ENCODE data around the gene ASRGL1.
"Not testable (repeated sequence)": the region's sequence is repeated elsewhere in the genome, so short reads cannot be mapped to it uniquely, and the experiment has no call there.

The ASRGL1 gene

DNA sequence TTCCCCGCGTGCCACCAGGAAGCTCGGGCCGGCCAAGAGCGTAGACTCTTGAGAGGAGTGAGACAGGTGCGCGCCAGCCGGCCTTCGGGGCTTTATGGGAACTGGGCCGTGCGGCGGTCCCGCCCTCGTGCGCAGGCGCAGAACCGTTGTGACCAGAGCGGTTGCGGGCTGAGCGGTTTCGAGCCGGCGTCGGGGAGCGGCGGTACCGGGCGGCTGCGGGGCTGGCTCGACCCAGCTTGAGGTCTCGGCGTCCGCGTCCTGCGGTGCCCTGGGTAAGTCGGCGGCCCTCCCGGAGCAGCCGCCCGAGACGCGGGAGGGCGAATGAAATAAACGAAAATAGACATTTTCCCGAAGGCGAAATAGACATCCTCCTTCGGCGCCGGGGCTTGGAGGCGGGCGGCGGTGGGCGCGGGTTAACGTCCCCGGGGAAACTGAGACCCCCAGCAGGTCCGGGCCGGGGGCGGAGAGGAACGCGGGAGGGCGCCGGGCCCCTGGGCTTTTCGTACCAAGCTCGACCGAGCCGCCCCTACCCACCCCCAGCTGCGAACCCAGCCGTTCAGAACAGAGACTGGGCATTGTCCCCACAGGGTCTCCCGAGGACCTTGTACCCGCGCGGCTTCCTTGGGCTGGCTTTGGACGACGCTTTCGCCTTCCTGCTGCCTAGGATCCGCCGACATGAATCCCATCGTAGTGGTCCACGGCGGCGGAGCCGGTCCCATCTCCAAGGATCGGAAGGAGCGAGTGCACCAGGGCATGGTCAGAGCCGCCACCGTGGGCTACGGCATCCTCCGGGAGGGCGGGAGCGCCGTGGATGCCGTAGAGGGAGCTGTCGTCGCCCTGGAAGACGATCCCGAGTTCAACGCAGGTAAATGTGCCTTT lies at the start of gene ASRGL1:
Gene ASRGL1, plus strand, starts transcription at position 146 of the 879 bp plus-strand sequence. Its CDS starts 530 bp downstream, at position 676.
- Histone ChIP-seq H3K4me3 (ENCODE audit: low read depth, low read length) (peak within 1 kb of the TSS; percentile 84), H3K36me3 (ENCODE audit: control insufficient read depth, insufficient read depth, low read length) (no peaks in the 10 kb centered on the region), H3K27me3 (ENCODE audit: control insufficient read depth, insufficient read depth, low read length) (peaks cover 12% of the 10 kb centered on the region), H3K9ac (ENCODE audit: low read depth, low read length) (peak within 1 kb of the TSS; percentile 56), H3K4me1 (ENCODE audit: control insufficient read depth, insufficient read depth, low read length) (peaks cover 5% of the 10 kb centered on the region), H3K9me3 (ENCODE audit: control insufficient read depth, insufficient read depth, low read length) (no peaks in the 10 kb centered on the region)

DNA sequence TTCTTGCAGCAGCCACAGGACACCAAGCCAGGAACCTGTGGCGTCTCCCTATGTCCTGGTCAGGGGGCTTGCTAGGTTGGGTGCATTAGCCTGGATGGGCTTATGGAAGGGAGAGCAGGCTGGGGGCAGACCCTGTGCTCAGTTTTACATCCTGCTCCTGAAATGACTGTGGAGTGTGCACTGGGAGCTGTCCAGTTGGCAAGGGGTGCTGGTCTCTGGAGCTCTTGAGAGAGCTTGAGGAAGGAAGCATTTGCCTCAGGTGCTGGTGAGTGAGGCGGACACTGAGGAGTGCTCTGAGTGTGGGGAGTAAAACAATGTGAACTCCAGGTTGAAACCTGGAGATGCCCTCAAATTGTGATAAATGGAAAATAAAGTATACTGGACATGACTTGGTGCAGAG lies 41.7 kb upstream of the ASRGL1 start:
- H3K36me3 ChIP-seq (ENCODE audit: control insufficient read depth, insufficient read depth, low read length), result no peaks in the 10 kb centered on the region

GRCh38 chr11:62298975-62299374 lies 38.3 kb upstream of the ASRGL1 start, which contains the start of gene SCGB1D4:
Gene SCGB1D4 (minus strand): TSS chr11:62299075. CDS start chr11:62299010, 65 bp downstream.
- Histone ChIP-seq H3K36me3 (ENCODE audit: control insufficient read depth, insufficient read depth, low read length) (no peaks in the 10 kb centered on the region), H3K9me3 (ENCODE audit: control insufficient read depth, insufficient read depth, low read length) (no peaks in the 10 kb centered on the region), H3K9ac (ENCODE audit: low read depth, low read length) (no peak within 1 kb of the TSS), H3K4me1 (ENCODE audit: control insufficient read depth, insufficient read depth, low read length) (no peaks in the 10 kb centered on the region), H3K4me3 (ENCODE audit: low read depth, low read length) (no peak within 1 kb of the TSS), H3K27me3 (ENCODE audit: control insufficient read depth, insufficient read depth, low read length) (no peaks in the 10 kb centered on the region)

More for the DNA sequence above, 41.7 kb upstream of the ASRGL1 start:
- H3K9me3 ChIP-seq (ENCODE audit: control insufficient read depth, insufficient read depth, low read length), result no peaks in the 10 kb centered on the region
- no peak overlapping the region for H3K9ac ChIP-seq (ENCODE audit: low read depth, low read length)
- no peaks in the 10 kb centered on the region for H3K4me1 ChIP-seq (ENCODE audit: control insufficient read depth, insufficient read depth, low read length)
- no peak overlapping the region for H3K4me3 ChIP-seq (ENCODE audit: low read depth, low read length)
- no peaks in the 10 kb centered on the region for H3K27me3 ChIP-seq (ENCODE audit: control insufficient read depth, insufficient read depth, low read length)

DNA sequence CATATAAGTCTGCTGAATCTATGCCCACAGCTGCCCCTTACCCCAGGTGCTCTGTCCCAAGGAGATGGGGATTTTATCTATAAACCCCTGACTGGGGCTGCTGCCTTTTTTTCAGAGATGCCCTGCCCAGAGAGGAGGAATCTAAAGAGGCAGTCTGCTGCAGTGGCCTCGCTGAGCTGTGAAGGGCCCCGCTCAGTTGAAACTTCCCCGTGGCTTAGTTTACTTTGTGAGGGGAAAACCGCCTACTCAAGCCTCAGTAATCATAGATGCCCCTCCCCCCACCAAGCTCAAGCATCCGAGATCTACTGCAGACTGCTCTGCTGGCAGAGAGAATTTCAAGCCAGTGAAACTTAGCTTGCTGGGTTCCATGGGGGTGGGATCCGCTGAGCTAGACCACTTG lies 31.0 kb upstream of the ASRGL1 start:
- Histone ChIP-seq H3K36me3 (ENCODE audit: control insufficient read depth, insufficient read depth, low read length) (no peaks in the 10 kb centered on the region), H3K9me3 (ENCODE audit: control insufficient read depth, insufficient read depth, low read length) (no peaks in the 10 kb centered on the region), H3K27me3 (ENCODE audit: control insufficient read depth, insufficient read depth, low read length) (peaks cover 4% of the 10 kb centered on the region), H3K9ac (ENCODE audit: low read depth, low read length) (no peak overlapping the region), H3K4me3 (ENCODE audit: low read depth, low read length) (no peak overlapping the region), H3K4me1 (ENCODE audit: control insufficient read depth, insufficient read depth, low read length) (no peaks in the 10 kb centered on the region)

DNA sequence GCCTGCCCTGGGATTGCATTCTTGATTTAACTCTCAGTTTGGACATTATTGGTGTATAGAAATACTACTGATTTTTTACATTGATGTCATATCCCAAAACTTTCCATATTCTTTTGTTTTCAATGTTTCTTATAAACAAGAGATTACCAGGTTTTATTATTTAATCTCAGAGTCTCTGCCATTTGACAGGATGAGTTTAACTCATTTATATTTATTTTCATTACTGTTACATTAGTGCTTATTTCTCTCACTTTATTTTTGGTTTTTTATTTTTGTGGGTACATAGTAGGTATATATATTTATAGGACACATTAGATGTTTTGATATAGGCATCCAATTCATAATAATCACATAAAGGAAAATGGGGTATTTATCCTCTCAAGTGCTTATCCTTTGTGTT lies 29.3 kb upstream of the ASRGL1 start:
- Histone ChIP-seq H3K9ac (ENCODE audit: low read depth, low read length) (no peak overlapping the region), H3K9me3 (ENCODE audit: control insufficient read depth, insufficient read depth, low read length) (no peaks in the 10 kb centered on the region), H3K4me3 (ENCODE audit: low read depth, low read length) (no peak overlapping the region), H3K36me3 (ENCODE audit: control insufficient read depth, insufficient read depth, low read length) (no peaks in the 10 kb centered on the region), H3K27me3 (ENCODE audit: control insufficient read depth, insufficient read depth, low read length) (peaks cover 5% of the 10 kb centered on the region), H3K4me1 (ENCODE audit: control insufficient read depth, insufficient read depth, low read length) (no peaks in the 10 kb centered on the region)

DNA sequence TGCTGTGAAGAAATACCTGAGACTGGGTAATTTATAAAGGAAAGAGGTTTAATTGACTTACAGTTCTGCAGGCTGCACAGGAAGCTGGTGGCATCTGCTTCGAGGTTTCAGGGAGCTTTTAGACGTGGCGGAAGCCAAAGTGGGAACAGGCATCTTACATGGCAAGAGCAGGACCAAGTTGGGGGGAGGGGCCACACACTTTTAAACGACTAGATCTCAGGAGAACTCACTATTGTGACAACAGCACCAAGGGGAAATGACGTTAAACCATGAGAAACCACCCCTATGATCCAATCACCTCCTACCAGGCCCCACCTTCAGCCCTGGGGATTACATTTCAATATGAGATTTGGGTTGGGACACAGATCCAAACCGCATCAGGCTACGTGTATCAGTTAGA lies 27.3 kb upstream of the ASRGL1 start:
- no peaks in the 10 kb centered on the region for H3K36me3 ChIP-seq (ENCODE audit: control insufficient read depth, insufficient read depth, low read length)
- no peak overlapping the region for H3K9ac ChIP-seq (ENCODE audit: low read depth, low read length)
- peaks cover 5% of the 10 kb centered on the region for H3K27me3 ChIP-seq (ENCODE audit: control insufficient read depth, insufficient read depth, low read length)
- H3K4me1 ChIP-seq (ENCODE audit: control insufficient read depth, insufficient read depth, low read length), result no peaks in the 10 kb centered on the region
- H3K9me3 ChIP-seq (ENCODE audit: control insufficient read depth, insufficient read depth, low read length), result no peaks in the 10 kb centered on the region
- no peak overlapping the region for H3K4me3 ChIP-seq (ENCODE audit: low read depth, low read length)

- Histone ChIP-seq H3K9me3 (ENCODE audit: control insufficient read depth, insufficient read depth, low read length) (no peaks in the 10 kb centered on the region), H3K4me3 (ENCODE audit: low read depth, low read length) (no peak overlapping the region), H3K4me1 (ENCODE audit: control insufficient read depth, insufficient read depth, low read length) (no peaks in the 10 kb centered on the region), H3K27me3 (ENCODE audit: control insufficient read depth, insufficient read depth, low read length) (peaks cover 2% of the 10 kb centered on the region), H3K36me3 (ENCODE audit: control insufficient read depth, insufficient read depth, low read length) (no peaks in the 10 kb centered on the region), H3K9ac (ENCODE audit: low read depth, low read length) (no peak overlapping the region)
Observed at GRCh38 chr11:62315431-62315830, 21.8 kb upstream of the ASRGL1 start.

DNA sequence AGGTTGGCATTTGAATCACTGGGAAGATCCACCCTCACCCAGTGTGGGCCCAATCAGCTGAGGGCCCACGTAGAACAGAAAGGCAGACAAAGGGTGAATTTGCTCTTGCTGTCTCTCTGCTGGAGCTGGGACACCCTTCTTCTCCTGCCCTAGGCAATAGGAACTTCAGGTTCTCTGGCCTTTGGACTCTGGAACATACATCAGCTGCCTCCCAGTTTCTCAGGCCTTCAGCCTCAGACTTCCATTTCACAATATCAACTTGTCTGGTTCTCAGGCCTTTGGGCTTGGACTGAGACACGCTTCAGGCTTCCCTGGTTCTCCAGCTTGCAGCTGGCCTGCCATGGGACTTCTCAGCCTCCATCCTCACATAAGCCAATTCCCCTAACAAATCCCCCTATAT lies 14.7 kb upstream of the ASRGL1 start:
- Histone ChIP-seq H3K9ac (ENCODE audit: low read depth, low read length) (no peak overlapping the region), H3K9me3 (ENCODE audit: control insufficient read depth, insufficient read depth, low read length) (no peaks in the 10 kb centered on the region), H3K4me3 (ENCODE audit: low read depth, low read length) (no peak overlapping the region), H3K36me3 (ENCODE audit: control insufficient read depth, insufficient read depth, low read length) (no peaks in the 10 kb centered on the region), H3K4me1 (ENCODE audit: control insufficient read depth, insufficient read depth, low read length) (peaks cover 6% of the 10 kb centered on the region), H3K27me3 (ENCODE audit: control insufficient read depth, insufficient read depth, low read length) (no peaks in the 10 kb centered on the region)

DNA sequence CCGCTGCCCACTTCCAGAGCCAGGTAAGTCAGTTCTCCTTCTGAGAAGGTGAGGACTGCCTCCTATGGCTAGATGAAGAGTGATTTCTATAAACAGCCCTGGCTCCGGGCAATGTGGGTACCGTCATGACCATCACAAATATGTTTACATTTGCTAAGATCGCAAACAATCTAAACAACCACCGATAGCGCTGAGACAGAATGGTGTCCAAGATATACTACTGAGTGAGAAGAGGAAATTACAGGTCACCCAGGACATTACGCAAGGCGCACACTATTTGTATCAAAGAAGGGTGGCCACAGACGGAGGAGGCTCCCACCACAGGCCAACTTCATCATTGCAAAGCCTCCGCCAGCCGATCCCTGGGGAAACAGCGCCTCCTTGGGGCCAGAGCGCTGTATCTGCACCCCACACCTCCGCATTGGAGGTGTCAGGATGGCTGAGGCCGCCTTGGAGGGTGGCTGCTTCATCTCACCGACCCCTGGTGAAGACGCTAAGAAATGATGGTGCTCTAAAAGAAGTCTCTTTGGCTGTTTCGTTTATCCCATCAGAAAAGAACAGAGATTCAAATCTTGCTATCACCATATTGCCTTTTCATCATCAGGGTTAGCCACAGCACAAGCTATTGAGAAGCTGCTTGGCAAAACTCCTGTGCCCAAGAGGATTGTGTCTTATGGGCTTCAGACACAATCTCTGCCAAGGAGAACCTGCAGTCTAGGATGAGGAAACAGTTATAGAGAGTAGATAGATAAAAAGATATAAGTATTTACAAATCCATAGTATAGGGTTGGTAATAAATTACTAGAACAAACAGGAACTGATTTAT lies 12.3 kb upstream of the ASRGL1 start:
- Histone ChIP-seq H3K9ac (ENCODE audit: low read depth, low read length) (no peak overlapping the region), H3K27me3 (ENCODE audit: control insufficient read depth, insufficient read depth, low read length) (no peaks in the 10 kb centered on the region), H3K36me3 (ENCODE audit: control insufficient read depth, insufficient read depth, low read length) (no peaks in the 10 kb centered on the region), H3K9me3 (ENCODE audit: control insufficient read depth, insufficient read depth, low read length) (no peaks in the 10 kb centered on the region), H3K4me3 (ENCODE audit: low read depth, low read length) (no peak overlapping the region), H3K4me1 (ENCODE audit: control insufficient read depth, insufficient read depth, low read length) (peaks cover 6% of the 10 kb centered on the region)

- H3K9ac ChIP-seq (ENCODE audit: low read depth, low read length); H3K4me1 ChIP-seq (ENCODE audit: control insufficient read depth, insufficient read depth, low read length); H3K9me3 ChIP-seq (ENCODE audit: control insufficient read depth, insufficient read depth, low read length); H3K36me3 ChIP-seq (ENCODE audit: control insufficient read depth, insufficient read depth, low read length); H3K4me3 ChIP-seq (ENCODE audit: low read depth, low read length); H3K27me3 ChIP-seq (ENCODE audit: control insufficient read depth, insufficient read depth, low read length): not testable (repeated sequence)
Observed at GRCh38 chr11:62325781-62326180, 11.5 kb upstream of the ASRGL1 start.

- H3K4me3 ChIP-seq (ENCODE audit: low read depth, low read length); H3K36me3 ChIP-seq (ENCODE audit: control insufficient read depth, insufficient read depth, low read length); H3K9ac ChIP-seq (ENCODE audit: low read depth, low read length); H3K4me1 ChIP-seq (ENCODE audit: control insufficient read depth, insufficient read depth, low read length); H3K27me3 ChIP-seq (ENCODE audit: control insufficient read depth, insufficient read depth, low read length); H3K9me3 ChIP-seq (ENCODE audit: control insufficient read depth, insufficient read depth, low read length): not testable (repeated sequence)
Observed at GRCh38 chr11:62326719-62327118, 10.5 kb upstream of the ASRGL1 start.

DNA sequence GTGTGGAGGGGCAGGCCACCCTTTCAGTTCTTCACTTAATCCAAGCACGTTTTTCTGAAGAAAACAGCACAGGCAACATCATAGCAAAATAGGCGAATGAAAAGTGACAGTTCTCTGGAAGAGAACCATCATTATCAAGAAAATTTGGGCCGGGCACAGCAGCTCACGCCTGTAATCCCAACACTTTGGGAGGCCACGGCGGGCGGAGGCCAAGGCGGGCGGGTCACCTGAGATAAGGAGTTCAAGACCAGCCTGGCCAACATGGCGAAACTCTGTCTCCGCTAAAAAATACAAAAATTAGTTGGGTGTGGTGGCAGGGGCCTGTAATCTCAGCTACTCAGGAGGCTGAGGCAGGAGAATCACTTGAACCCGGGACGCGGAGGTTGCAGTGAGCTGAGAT lies 9.7 kb upstream of the ASRGL1 start:
- H3K36me3 ChIP-seq (ENCODE audit: control insufficient read depth, insufficient read depth, low read length); H3K9me3 ChIP-seq (ENCODE audit: control insufficient read depth, insufficient read depth, low read length); H3K9ac ChIP-seq (ENCODE audit: low read depth, low read length); H3K4me3 ChIP-seq (ENCODE audit: low read depth, low read length); H3K27me3 ChIP-seq (ENCODE audit: control insufficient read depth, insufficient read depth, low read length); H3K4me1 ChIP-seq (ENCODE audit: control insufficient read depth, insufficient read depth, low read length): not testable (repeated sequence)

Measured in iPS-15b (cell line).